Esophagus squamous epithelium (tissue), 5 donors: ENCODE measurements around the gene APCDD1. TPM values are rescaled to one million over a fixed set of nuclear protein-coding genes. Genes with fewer than 3 reads are reported as not detected.
A peak's percentile ranks its signal among the peaks of the same experiment; 100 is the strongest.

Source experiments
- DNase-seq: peaks from one replicate; lab custom pipeline; 2025; lab: John Stamatoyannopoulos, UW
- H3K27ac ChIP-seq, 4 donors: fragments of 200-600 bp; sonication (generic); one replicate each; pipeline ENCODE4 v1.5.1; 2016 to 2019; ENCODE audit warnings: mild to moderate bottlenecking in 1 of 4
- H3K27me3 ChIP-seq, 4 donors: fragments of 200-600 bp; sonication (generic); 1 replicate in 3 of 4; 2 replicates in 1 of 4; pipeline versions ENCODE4 v1.5.1 to v1.6.0; 2017 to 2021; ENCODE audit warnings: antibody characterized with exemption in 1 of 4
- H3K36me3 ChIP-seq, 3 donors: fragments of 200-600 bp; sonication (generic); one replicate each; pipeline ENCODE4 v1.5.1; 2016 to 2019
- H3K4me1 ChIP-seq, 3 donors: fragments of 200-600 bp; sonication (generic); one replicate each; pipeline ENCODE4 v1.5.1; 2017 to 2019
- H3K4me3 ChIP-seq, 4 donors: fragments of 200-600 bp; sonication (generic); 1 replicate in 3 of 4; 2 replicates in 1 of 4; pipeline ENCODE4 v1.5.1; 2016 to 2019; ENCODE audit warnings: mild to moderate bottlenecking in 2 of 4, moderate library complexity in 1 of 4
- H3K9me3 ChIP-seq, 3 donors: fragments of 200-600 bp; sonication (generic); one replicate each; pipeline ENCODE4 v1.5.1; 2016 to 2019
- CTCF ChIP-seq, 6 experiments: fragments of 450-650 bp in 4 of 6; fragments of 200-600 bp in 2 of 6; sonication (generic) in 2 of 6; IDR thresholded peaks; one replicate each; pipeline ENCODE4 v1.5.1; 2016 to 2019; ENCODE audit warnings: antibody characterized with exemption in 6 of 6, mild to moderate bottlenecking in 4 of 6, moderate library complexity in 4 of 6
- POLR2A ChIP-seq, 4 donors: fragments of 450-650 bp; IDR thresholded peaks; one replicate each; pipeline ENCODE4 v1.6.1; 2017; ENCODE audit warnings: antibody characterized with exemption in 4 of 4, mild to moderate bottlenecking in 4 of 4, moderate library complexity in 3 of 4
- WGBS, 2 donors: methylation state at CpG; one replicate each; pipeline ENCODE4 v1.1.5; 2018; 5-methylcytosine and 5-hydroxymethylcytosine counted together
- intact Hi-C: fragments of 100-400 bp; cut with DNase I; formaldehyde crosslinking; loops from one replicate; pipeline ENCODE4 v1.15.0; 2022
- total RNA-seq, 4 donors: library from RNA; depleted of rRNA; stranded (reverse); fragments of >200 nt; gene quantifications; one replicate each; pipeline ENCODE4 v1.1.0, GENCODE V29; 2016
- donor health status: DM: yes; HTN: yes; CAD: no.

APCDD1 gene
- total RNA-seq, 4 donors from 2014 or later, result 16.5 to 76.5 (median 41.4) TPM

DNA sequence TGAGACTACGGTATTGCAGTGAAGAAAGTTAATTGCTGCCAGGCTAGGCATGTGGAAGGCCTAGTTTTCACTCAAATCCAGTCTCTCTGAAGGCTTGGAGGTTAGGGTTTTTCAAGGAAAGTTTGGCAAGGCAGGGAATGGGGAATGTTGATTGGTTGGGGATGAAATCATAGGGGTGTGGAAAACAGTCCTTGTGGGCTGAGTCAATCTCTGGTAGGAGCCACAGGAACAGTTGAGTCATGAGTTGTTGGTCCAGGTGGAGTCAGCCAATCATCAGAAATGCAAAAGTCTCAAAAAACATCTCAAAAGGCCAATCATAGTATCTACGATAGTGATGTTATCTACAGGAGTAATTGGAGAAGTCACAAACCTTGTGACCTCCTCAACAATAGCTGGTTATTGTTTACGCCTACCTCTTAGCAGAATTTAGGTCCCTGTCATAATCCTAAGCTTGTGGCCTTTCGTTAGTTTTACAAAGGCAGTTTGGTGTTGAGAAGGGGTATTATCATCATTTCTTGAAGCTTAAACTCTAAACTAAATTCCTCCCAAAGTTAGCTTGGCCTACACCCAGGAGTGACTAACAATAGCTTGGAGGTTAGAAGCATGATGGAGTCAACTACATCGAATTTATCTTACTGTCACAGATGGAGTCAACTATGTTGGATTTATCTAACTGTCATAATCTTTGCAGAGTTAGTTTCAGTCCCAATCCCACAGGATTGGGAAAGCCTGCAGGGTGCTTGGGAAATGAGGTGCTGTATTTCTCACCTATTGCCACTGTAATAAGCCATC lies 33.7 kb upstream of the APCDD1 start:
- Histone ChIP-seq H3K36me3 (no peaks in the 10 kb centered on the region), H3K9me3 (no peaks in the 10 kb centered on the region), H3K27ac (peak overlapping the region in 2 of 4 donors; percentile 0 to 1), H3K27me3 (no peaks in the 10 kb centered on the region), H3K4me1 (peaks cover 5 to 64% (median 23%) of the 10 kb centered on the region in 3 donors), H3K4me3 (no peak overlapping the region)
- no peak for TF ChIP-seq CTCF (IDR thresholded peaks at IDR 0.05)
- intact Hi-C loops, result no loop called here
- DNase-seq, result no peak
- WGBS, 2 donors, result 60 to 62% methylated on average over 5 of the region's 5 CpGs

- H3K27me3 ChIP-seq, result no peaks in the 10 kb centered on the region
- peak overlapping the region in 1 of 4 donors; percentile 0 for H3K27ac ChIP-seq
- 15 to 29% methylated on average over 5 of the region's 5 CpGs for WGBS, 2 donors
- peaks cover 5 to 56% (median 19%) of the 10 kb centered on the region in 3 donors for H3K4me1 ChIP-seq
- H3K4me3 ChIP-seq, result no peak overlapping the region
- intact Hi-C loops, result no loop called here
- no peak for TF ChIP-seq CTCF (IDR thresholded peaks at IDR 0.05)
- TF ChIP-seq POLR2A (IDR thresholded peaks at IDR 0.05), result no peak
- no peaks in the 10 kb centered on the region for H3K9me3 ChIP-seq
- no peaks in the 10 kb centered on the region for H3K36me3 ChIP-seq
- DNase-seq, result no peak
Measured at GRCh38 chr18:10421859-10422258, 32.6 kb upstream of the APCDD1 start.

GRCh38 chr18:10422731-10423130 lies 31.7 kb upstream of the APCDD1 start:
- Histone ChIP-seq H3K36me3 (no peaks in the 10 kb centered on the region), H3K27ac (peak overlapping the region in 1 of 4 donors; percentile 0), H3K27me3 (no peaks in the 10 kb centered on the region), H3K4me1 (peaks cover 5 to 47% (median 12%) of the 10 kb centered on the region in 3 donors), H3K4me3 (no peak overlapping the region), H3K9me3 (no peaks in the 10 kb centered on the region)
- DNase-seq, result no peak
- TF ChIP-seq CTCF (IDR thresholded peaks at IDR 0.05), result no peak
- TF ChIP-seq POLR2A (IDR thresholded peaks at IDR 0.05), result no peak
- intact Hi-C loops, result no loop called here
- 100% methylated on average over 1 of the region's 6 CpGs; no CpG with 5 or more reads in 1 of the 2 donors for WGBS, 2 donors

DNA sequence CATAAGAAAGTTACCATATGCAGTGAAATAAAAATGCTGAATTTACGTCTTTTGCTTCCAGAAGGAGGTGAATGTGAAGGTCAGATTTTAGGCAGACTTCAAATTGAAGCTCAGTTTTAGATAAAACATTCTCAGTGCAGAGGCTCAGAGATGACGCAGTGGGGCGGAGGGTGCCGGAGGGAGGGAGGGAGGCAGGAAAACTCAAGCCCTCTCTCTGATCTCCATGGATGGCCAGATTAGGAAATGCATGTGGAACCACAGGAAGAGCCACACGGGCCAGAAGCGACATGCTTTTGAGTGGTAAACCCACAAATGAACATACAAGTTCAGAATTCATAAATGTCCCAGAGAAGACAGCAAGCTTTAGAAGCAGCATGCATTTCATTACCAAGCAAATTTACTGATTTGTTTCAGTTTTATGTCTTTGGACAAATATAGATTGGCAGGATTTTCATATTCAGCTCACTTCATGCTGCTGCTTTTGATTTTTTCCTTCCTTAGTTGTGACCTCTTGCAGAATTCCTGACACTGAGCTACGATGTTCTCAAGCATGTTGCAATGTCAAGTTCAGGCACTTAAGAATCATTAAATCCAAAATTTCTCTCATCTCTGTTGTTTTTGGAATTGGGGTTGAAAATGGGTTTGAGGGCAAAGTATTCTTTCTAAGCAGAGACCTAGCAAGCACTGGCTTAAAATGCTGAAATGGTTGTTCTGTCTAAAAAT lies 29.7 kb upstream of the APCDD1 start:
- Histone ChIP-seq H3K27me3 (no peaks in the 10 kb centered on the region), H3K27ac (peak overlapping the region in 3 of 4 donors; percentile 32 to 55 (median 43)), H3K4me3 (no peak overlapping the region), H3K4me1 (peaks cover 0 to 38% (median 6%) of the 10 kb centered on the region in 3 donors), H3K36me3 (no peaks in the 10 kb centered on the region), H3K9me3 (no peaks in the 10 kb centered on the region)
- intact Hi-C loops, result no loop called here
- DNase-seq, result no peak
- TF ChIP-seq CTCF (IDR thresholded peaks at IDR 0.05) (no peak), POLR2A (IDR thresholded peaks at IDR 0.05) (no peak)
- 65% methylated on average over 7 of the region's 7 CpGs for WGBS, 2 donors

DNA sequence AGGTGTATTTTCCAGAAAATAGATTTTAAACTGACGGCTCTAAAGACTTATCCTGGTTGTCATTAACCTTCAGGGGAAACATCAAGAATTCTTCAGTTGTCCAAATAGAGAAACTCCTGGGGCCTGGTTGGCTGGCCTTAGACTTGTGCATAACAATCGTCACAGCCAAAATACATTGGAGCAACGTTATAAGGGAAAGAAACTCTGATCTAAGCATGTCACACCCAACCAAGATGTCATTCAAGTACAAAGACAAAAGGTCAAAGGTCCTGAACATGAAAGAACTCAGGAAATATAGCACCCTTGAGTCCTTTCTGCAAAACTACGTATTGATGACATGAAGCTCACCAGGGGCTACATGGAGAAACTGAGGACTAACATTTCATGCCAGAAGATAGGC lies 23.8 kb upstream of the APCDD1 start:
- peaks cover 9 to 47% (median 13%) of the 10 kb centered on the region in 3 donors for H3K4me1 ChIP-seq
- DNase-seq, result no peak
- no peaks in the 10 kb centered on the region for H3K9me3 ChIP-seq
- intact Hi-C loops, result no loop called here
- no peak overlapping the region for H3K27ac ChIP-seq
- TF ChIP-seq POLR2A (IDR thresholded peaks at IDR 0.05) (no peak), CTCF (IDR thresholded peaks at IDR 0.05) (no peak)
- 45 to 59% methylated on average over 4 of the region's 4 CpGs for WGBS, 2 donors
- H3K27me3 ChIP-seq, result no peaks in the 10 kb centered on the region
- no peaks in the 10 kb centered on the region for H3K36me3 ChIP-seq
- no peak overlapping the region for H3K4me3 ChIP-seq
